ENCODE results near the gene GPR39. TPM values are rescaled to one million over a fixed set of nuclear protein-coding genes. Genes with fewer than 3 reads are reported as not detected.

Gene GPR39
- total RNA-seq, 2 experiments from 2014 or later, result not detected

GRCh38 chr2:132586835-132587234, 170.2 kb downstream of the GPR39 start:
- no peak overlapping the region for H3K4me3 Mint-ChIP-seq
- no peaks in the 10 kb centered on the region for H3K4me1 Mint-ChIP-seq (ENCODE audit: low read depth)
- POLR2A ChIA-PET, result no interaction called here
- H3K27ac Mint-ChIP-seq, result no peak overlapping the region
- no peaks in the 10 kb centered on the region for H3K27me3 Mint-ChIP-seq (ENCODE audit: low read depth)
- no peaks in the 10 kb centered on the region for H3K9me3 Mint-ChIP-seq (ENCODE audit: insufficient read depth)
- no peak for DNase-seq
- CTCF ChIA-PET, result no interaction called here
- no peaks in the 10 kb centered on the region for H3K36me3 Mint-ChIP-seq (ENCODE audit: low read depth)
- no peak for ATAC-seq

GRCh38 chr2:132588576-132588975, 172.0 kb downstream of the GPR39 start:
- Mint-ChIP-seq H3K4me1 (ENCODE audit: low read depth) (no peaks in the 10 kb centered on the region), H3K9me3 (ENCODE audit: insufficient read depth) (no peaks in the 10 kb centered on the region), H3K4me3 (no peak overlapping the region), H3K36me3 (ENCODE audit: low read depth) (no peaks in the 10 kb centered on the region), H3K27ac (no peak overlapping the region), H3K27me3 (ENCODE audit: low read depth) (no peaks in the 10 kb centered on the region)
- CTCF ChIA-PET, result no interaction called here
- DNase-seq (no peak), ATAC-seq (no peak)
- POLR2A ChIA-PET, result no interaction called here

GRCh38 chr2:132589111-132589830, 172.7 kb downstream of the GPR39 start:
- DNase-seq, result no peak
- ATAC-seq, result no peak
- CTCF ChIA-PET, result no interaction called here
- Mint-ChIP-seq H3K27ac (no peak overlapping the region), H3K4me3 (no peak overlapping the region), H3K36me3 (ENCODE audit: low read depth) (no peaks in the 10 kb centered on the region), H3K4me1 (ENCODE audit: low read depth) (no peaks in the 10 kb centered on the region), H3K27me3 (ENCODE audit: low read depth) (no peaks in the 10 kb centered on the region), H3K9me3 (ENCODE audit: insufficient read depth) (no peaks in the 10 kb centered on the region)
- POLR2A ChIA-PET, result no interaction called here

GRCh38 chr2:132589966-132590365, 173.4 kb downstream of the GPR39 start:
- Mint-ChIP-seq H3K4me1 (ENCODE audit: low read depth) (no peaks in the 10 kb centered on the region), H3K27ac (no peak overlapping the region), H3K36me3 (ENCODE audit: low read depth) (no peaks in the 10 kb centered on the region), H3K27me3 (ENCODE audit: low read depth) (no peaks in the 10 kb centered on the region), H3K4me3 (no peak overlapping the region), H3K9me3 (ENCODE audit: insufficient read depth) (no peaks in the 10 kb centered on the region)
- ATAC-seq, result no peak
- DNase-seq, result no peak
- ChIA-PET POLR2A (no interaction called here), CTCF (no interaction called here)

GRCh38 chr2:132593171-132593570, 176.6 kb downstream of the GPR39 start:
- POLR2A ChIA-PET, result no interaction called here
- Mint-ChIP-seq H3K9me3 (ENCODE audit: insufficient read depth) (no peaks in the 10 kb centered on the region), H3K4me3 (no peak overlapping the region), H3K27me3 (ENCODE audit: low read depth) (no peaks in the 10 kb centered on the region), H3K27ac (no peak overlapping the region), H3K4me1 (ENCODE audit: low read depth) (no peaks in the 10 kb centered on the region), H3K36me3 (ENCODE audit: low read depth) (no peaks in the 10 kb centered on the region)
- ATAC-seq (no peak), DNase-seq (no peak)
- CTCF ChIA-PET, result no interaction called here

GRCh38 chr2:132595186-132595585, 178.6 kb downstream of the GPR39 start:
- ChIA-PET POLR2A (no interaction called here), CTCF (no interaction called here)
- Mint-ChIP-seq H3K9me3 (ENCODE audit: insufficient read depth) (no peaks in the 10 kb centered on the region), H3K27me3 (ENCODE audit: low read depth) (no peaks in the 10 kb centered on the region), H3K36me3 (ENCODE audit: low read depth) (no peaks in the 10 kb centered on the region), H3K4me3 (no peak overlapping the region), H3K4me1 (ENCODE audit: low read depth) (no peaks in the 10 kb centered on the region), H3K27ac (no peak overlapping the region)
- DNase-seq (no peak), ATAC-seq (no peak)

- no peak overlapping the region for H3K27ac Mint-ChIP-seq
- H3K4me3 Mint-ChIP-seq, result no peak overlapping the region
- no peaks in the 10 kb centered on the region for H3K36me3 Mint-ChIP-seq (ENCODE audit: low read depth)
- ChIA-PET POLR2A (no interaction called here), CTCF (no interaction called here)
- no peaks in the 10 kb centered on the region for H3K9me3 Mint-ChIP-seq (ENCODE audit: insufficient read depth)
- no peaks in the 10 kb centered on the region for H3K4me1 Mint-ChIP-seq (ENCODE audit: low read depth)
- no peaks in the 10 kb centered on the region for H3K27me3 Mint-ChIP-seq (ENCODE audit: low read depth)
- ATAC-seq, result no peak
- DNase-seq, result no peak
Measured at GRCh38 chr2:132595693-132596092, 179.1 kb downstream of the GPR39 start.

GRCh38 chr2:132597166-132597565, 180.6 kb downstream of the GPR39 start:
- H3K36me3 Mint-ChIP-seq (ENCODE audit: low read depth), result no peaks in the 10 kb centered on the region
- POLR2A ChIA-PET, result no interaction called here
- no peak for DNase-seq
- H3K4me3 Mint-ChIP-seq, result no peak overlapping the region
- no peak overlapping the region for H3K27ac Mint-ChIP-seq
- CTCF ChIA-PET, result no interaction called here
- no peaks in the 10 kb centered on the region for H3K4me1 Mint-ChIP-seq (ENCODE audit: low read depth)
- no peaks in the 10 kb centered on the region for H3K27me3 Mint-ChIP-seq (ENCODE audit: low read depth)
- no peaks in the 10 kb centered on the region for H3K9me3 Mint-ChIP-seq (ENCODE audit: insufficient read depth)
- no peak for ATAC-seq

GRCh38 chr2:132597831-132598230, 181.2 kb downstream of the GPR39 start:
- no peak overlapping the region for H3K4me3 Mint-ChIP-seq
- H3K9me3 Mint-ChIP-seq (ENCODE audit: insufficient read depth), result no peaks in the 10 kb centered on the region
- ChIA-PET CTCF (no interaction called here), POLR2A (no interaction called here)
- DNase-seq (no peak), ATAC-seq (no peak)
- H3K27me3 Mint-ChIP-seq (ENCODE audit: low read depth), result no peaks in the 10 kb centered on the region
- H3K27ac Mint-ChIP-seq, result no peak overlapping the region
- H3K4me1 Mint-ChIP-seq (ENCODE audit: low read depth), result no peaks in the 10 kb centered on the region
- no peaks in the 10 kb centered on the region for H3K36me3 Mint-ChIP-seq (ENCODE audit: low read depth)

- Mint-ChIP-seq H3K27me3 (ENCODE audit: low read depth) (no peaks in the 10 kb centered on the region), H3K4me3 (no peak overlapping the region), H3K9me3 (ENCODE audit: insufficient read depth) (no peaks in the 10 kb centered on the region), H3K4me1 (ENCODE audit: low read depth) (no peaks in the 10 kb centered on the region), H3K27ac (no peak overlapping the region), H3K36me3 (ENCODE audit: low read depth) (no peaks in the 10 kb centered on the region)
- ATAC-seq (no peak), DNase-seq (no peak)
- ChIA-PET POLR2A (no interaction called here), CTCF (no interaction called here)
Measured at GRCh38 chr2:132598536-132598935, 181.9 kb downstream of the GPR39 start.

GRCh38 chr2:132599556-132599955, 183.0 kb downstream of the GPR39 start:
- Mint-ChIP-seq H3K27ac (no peak overlapping the region), H3K9me3 (ENCODE audit: insufficient read depth) (no peaks in the 10 kb centered on the region), H3K4me1 (ENCODE audit: low read depth) (no peaks in the 10 kb centered on the region), H3K36me3 (ENCODE audit: low read depth) (no peaks in the 10 kb centered on the region), H3K4me3 (no peak overlapping the region), H3K27me3 (ENCODE audit: low read depth) (no peaks in the 10 kb centered on the region)
- DNase-seq (no peak), ATAC-seq (no peak)
- CTCF ChIA-PET, result no interaction called here
- POLR2A ChIA-PET, result no interaction called here

GRCh38 chr2:132604561-132604960, 188.0 kb downstream of the GPR39 start:
- ChIA-PET POLR2A (no interaction called here), CTCF (no interaction called here)
- Mint-ChIP-seq H3K36me3 (ENCODE audit: low read depth) (no peaks in the 10 kb centered on the region), H3K9me3 (ENCODE audit: insufficient read depth) (no peaks in the 10 kb centered on the region), H3K27me3 (ENCODE audit: low read depth) (no peaks in the 10 kb centered on the region), H3K4me3 (no peak overlapping the region), H3K27ac (no peak overlapping the region), H3K4me1 (ENCODE audit: low read depth) (no peaks in the 10 kb centered on the region)
- DNase-seq (no peak), ATAC-seq (no peak)

Data from activated CD8-positive, alpha-beta T cell treated with anti-CD3 and anti-CD28 coated beads, Interleukin-2, amount 10 ng/mL, durations not matched to agents 7 days and 5 days (primary cell).